SH-SY5Y (cell line): ENCODE measurements around the gene ABTB1.

Source experiments
- GATA2 ChIP-seq: IDR thresholded peaks from 2 replicates; pipeline ENCODE4 v1.6.1; 2011; ENCODE audit warnings: mild to moderate bottlenecking, low read depth, low read length
- GATA3 ChIP-seq: IDR thresholded peaks from 2 replicates; pipeline ENCODE4 v1.6.1; 2011; ENCODE audit warnings: low read depth, mild to moderate bottlenecking, low read length, moderate library complexity

The ABTB1 gene

GRCh38 chr3:127684871-127685707, 12.3 kb downstream of the ABTB1 start:
- no peak for TF ChIP-seq GATA3
- no peak for TF ChIP-seq GATA2

DNA sequence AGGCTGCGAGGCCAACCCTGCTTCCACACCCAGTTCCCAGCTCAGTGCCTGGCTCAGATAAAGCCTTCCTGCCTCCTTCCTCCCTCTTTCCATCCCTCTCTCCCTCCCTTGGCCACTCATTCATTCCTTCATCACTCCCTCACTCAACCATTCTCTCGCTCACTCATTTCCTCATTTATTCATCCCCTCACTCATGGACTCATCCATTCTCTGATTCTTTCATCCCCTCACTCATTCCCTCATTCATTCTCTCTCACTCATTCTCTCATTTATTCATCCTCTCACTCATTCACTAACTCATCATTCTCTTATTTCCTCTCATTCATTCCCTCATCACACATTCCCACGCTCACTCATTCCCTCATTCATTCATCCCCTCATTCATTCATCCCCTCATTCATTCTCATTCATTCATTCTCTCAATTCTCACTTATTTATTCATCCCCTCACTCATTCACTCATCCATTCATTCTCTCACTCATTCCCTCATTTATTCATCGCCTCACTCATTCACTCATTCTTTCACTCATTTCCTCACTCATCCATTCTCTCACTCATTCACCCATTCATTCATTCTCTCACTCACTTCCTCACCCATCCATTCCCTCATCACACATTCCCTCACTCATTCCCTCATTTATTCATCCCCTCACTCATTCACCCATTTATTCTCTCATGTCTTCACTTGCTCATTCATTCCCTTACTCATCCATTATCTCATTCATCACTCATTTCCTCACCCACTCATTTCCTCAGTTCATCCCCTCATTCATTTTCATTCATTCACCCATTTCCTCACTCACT, 13.2 kb downstream of the ABTB1 start:
- TF ChIP-seq GATA2, result no peak
- no peak for TF ChIP-seq GATA3

DNA sequence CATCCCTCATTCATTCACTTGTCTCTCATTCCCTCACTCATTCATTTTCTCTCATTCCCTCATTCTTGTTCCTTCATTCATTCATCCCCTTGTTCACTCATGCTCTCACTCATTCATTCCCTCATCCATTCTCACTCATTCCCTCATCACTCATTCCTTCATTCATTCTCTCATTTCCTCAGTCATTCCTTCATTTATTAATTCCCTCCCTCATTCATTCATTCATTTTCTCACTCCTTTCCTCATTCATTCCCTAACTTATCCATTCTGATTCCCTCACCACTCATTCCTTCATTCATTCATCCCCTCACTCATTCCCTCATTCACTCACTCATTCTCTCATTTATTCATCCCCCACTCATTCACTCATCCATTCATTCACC, 13.8 kb downstream of the ABTB1 start:
- TF ChIP-seq GATA2, result no peak
- TF ChIP-seq GATA3, result no peak

DNA sequence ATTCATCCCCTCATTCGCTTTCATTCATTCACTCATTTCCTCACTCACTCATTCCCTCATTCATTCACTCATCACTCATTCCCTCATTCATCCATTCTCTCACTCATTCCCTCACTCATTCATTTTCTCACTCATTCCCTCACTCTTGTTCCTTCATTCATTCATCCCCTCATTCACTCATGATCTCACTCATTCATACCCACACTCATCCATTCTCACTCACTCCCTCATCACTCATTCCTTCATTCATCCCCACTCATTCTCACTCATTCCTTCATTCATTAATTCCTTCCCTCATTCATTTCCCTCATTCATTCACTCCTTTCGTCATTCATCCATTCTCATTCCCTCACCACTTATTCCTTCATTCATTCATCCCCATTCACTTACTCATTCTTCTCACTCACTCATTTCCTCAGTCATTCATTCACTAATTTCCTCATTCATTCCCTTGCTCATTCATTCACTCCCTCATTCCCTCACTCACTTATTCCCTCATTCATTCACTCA, 14.5 kb downstream of the ABTB1 start:
- TF ChIP-seq GATA2 (no peak), GATA3 (no peak)

GRCh38 chr3:127688022-127688415, 15.3 kb downstream of the ABTB1 start:
- TF ChIP-seq GATA2 (no peak), GATA3 (no peak)

GRCh38 chr3:127688416-127689265, 15.9 kb downstream of the ABTB1 start:
- TF ChIP-seq GATA3 (no peak), GATA2 (no peak)

DNA sequence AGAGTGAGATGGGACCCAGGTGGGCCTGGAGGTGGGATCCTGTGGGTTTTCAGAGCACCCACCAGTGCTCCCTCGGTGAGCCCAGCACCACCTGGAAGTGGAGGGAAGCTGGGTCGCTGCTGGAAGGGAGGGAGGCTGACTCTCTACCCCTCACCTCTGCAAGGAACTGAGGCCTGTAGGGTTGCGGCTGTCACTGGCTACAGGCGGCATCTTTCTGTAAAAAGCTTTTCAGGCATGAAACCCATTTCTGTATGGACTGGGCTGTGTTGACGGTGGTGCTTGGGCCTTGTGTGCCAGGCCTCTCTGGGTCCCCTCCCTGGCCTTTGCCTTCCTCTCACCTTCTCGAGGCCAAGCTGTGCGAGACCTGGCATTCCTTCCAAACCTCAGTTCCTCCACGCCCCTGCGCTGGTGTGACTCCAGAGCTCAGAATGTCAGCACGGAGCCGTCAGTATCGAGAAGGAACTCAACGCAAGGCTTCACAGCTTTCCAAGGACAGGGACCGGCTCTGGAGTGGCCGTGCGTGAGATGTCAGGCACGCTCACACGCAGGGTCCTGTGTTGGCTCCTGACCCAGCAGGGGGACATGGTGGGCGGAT, 16.6 kb downstream of the ABTB1 start:
- no peak for TF ChIP-seq GATA3
- no peak for TF ChIP-seq GATA2

GRCh38 chr3:127690106-127690505, 17.4 kb downstream of the ABTB1 start:
- TF ChIP-seq GATA2 (no peak), GATA3 (no peak)

DNA sequence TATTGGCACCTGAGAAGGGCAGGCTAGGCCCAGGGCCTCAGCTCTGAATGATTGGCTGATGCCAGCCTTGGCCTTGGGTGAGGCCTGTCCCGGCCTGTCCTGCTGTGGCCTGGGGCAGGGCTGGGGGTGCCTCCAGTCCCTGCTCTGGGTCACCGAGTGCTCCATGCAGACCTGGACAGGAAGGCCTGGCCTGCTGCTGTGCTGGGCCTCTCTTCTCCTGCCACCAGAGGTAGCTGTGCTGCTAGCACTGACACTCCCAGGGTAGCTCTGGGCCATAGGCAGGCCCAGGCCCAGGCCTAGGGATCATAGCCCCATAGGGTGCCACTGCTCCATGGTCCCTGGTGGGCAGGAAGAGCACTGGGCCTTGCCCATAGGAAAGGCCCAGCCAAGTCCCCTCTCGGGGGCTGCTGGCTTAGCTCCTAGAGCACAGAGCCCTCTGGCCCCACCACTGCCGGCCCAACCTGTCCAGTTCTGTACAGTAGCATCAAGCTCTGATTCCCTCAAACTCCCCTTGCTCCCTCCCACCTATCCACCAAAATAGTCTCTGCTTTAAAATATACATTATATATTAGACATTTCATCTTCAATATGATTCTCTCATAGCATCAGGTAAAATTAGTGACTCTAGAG, 18.2 kb downstream of the ABTB1 start:
- TF ChIP-seq GATA3, result no peak
- no peak for TF ChIP-seq GATA2

- no peak for TF ChIP-seq GATA2
- no peak for TF ChIP-seq GATA3
Observed at GRCh38 chr3:127691489-127691888, 18.7 kb downstream of the ABTB1 start.

- TF ChIP-seq GATA3 (no peak), GATA2 (peak; percentile 50; the same call in 1 of the 2 replicates)
Observed at GRCh38 chr3:127691974-127692373, 19.2 kb downstream of the ABTB1 start.

- TF ChIP-seq GATA2, result no peak
- no peak for TF ChIP-seq GATA3
Observed at GRCh38 chr3:127692501-127693335, 20.0 kb downstream of the ABTB1 start.
